K562 (cell line): ENCODE data around the gene SLC29A2. TPM values are rescaled to one million over a fixed set of nuclear protein-coding genes. Genes with fewer than 3 reads are reported as not detected.

Source experiments
- ARNT ChIP-seq, 2 experiments: fragments of 450-650 bp; IDR thresholded peaks; 2 replicates each; pipeline ENCODE4 v1.6.1; 2016; ENCODE audit warnings: mild to moderate bottlenecking in 1 of 2
- CHAMP1 ChIP-seq: fragments of 450-650 bp; IDR thresholded peaks from 2 replicates; pipeline ENCODE4 v1.6.1; 2016; ENCODE audit warnings: mild to moderate bottlenecking
- FOXA1 ChIP-seq: fragments of 450-650 bp; IDR thresholded peaks from 2 replicates; pipeline ENCODE4 v1.6.1; 2016; ENCODE audit warnings: mild to moderate bottlenecking, borderline replicate concordance
- GABPB1 ChIP-seq: sonication (generic); formaldehyde crosslinking; IDR thresholded peaks from 2 replicates; pipeline ENCODE4 v1.8.0; 2022; ENCODE audit warnings: mild to moderate bottlenecking, missing genetic modification reagents
- HDAC8 ChIP-seq: fragments of 450-650 bp; IDR thresholded peaks from 2 replicates; pipeline ENCODE4 v1.6.1; 2016; ENCODE audit warnings: mild to moderate bottlenecking, missing genetic modification characterization, moderate library complexity, missing compliant biosample characterization
- HMGN3 ChIP-seq: IDR thresholded peaks from 2 replicates; pipeline ENCODE4 v1.6.1; 2011; ENCODE audit warnings: borderline replicate concordance, low read depth, mild to moderate bottlenecking, mixed read lengths, low read length; ENCODE audit not compliant: insufficient read length; ENCODE audit errors: extremely low read depth
- KLF13 ChIP-seq: fragments of 450-650 bp; IDR thresholded peaks from 2 replicates; pipeline ENCODE4 v1.6.1; 2016; ENCODE audit warnings: missing genetic modification characterization, low read depth, mild to moderate bottlenecking, missing compliant biosample characterization, moderate library complexity, borderline replicate concordance
- NFYB ChIP-seq: IDR thresholded peaks from 2 replicates; pipeline ENCODE4 v1.6.1; 2011; ENCODE audit warnings: mild to moderate bottlenecking, moderate library complexity; ENCODE audit not compliant: insufficient read length; ENCODE audit errors: extremely low read depth
- PCBP2 ChIP-seq: fragments of 200-400 bp; formaldehyde crosslinking; IDR thresholded peaks from 2 replicates; pipeline ENCODE4 v1.6.1; 2018; ENCODE audit warnings: low read length, low read depth, mild to moderate bottlenecking, moderate library complexity; ENCODE audit not compliant: poor library complexity, severe bottlenecking
- TRIM24 ChIP-seq, 2 experiments: fragments of 450-650 bp; IDR thresholded peaks; 2 replicates each; pipeline ENCODE4 v1.6.1; 2016
- ZBTB40 ChIP-seq, 2 experiments: fragments of 450-650 bp in 1 of 2; sonication (generic) in 1 of 2; formaldehyde crosslinking in 1 of 2; IDR thresholded peaks; 2 replicates each; pipeline versions ENCODE4 v1.7.1 to v1.9.0; 2016 to 2022; ENCODE audit warnings: inconsistent platforms in 1 of 2, mild to moderate bottlenecking in 1 of 2, missing genetic modification reagents in 1 of 2
- ZNF143 ChIP-seq: sonication (generic); formaldehyde crosslinking; IDR thresholded peaks from 2 replicates; pipeline ENCODE4 v1.9.0; 2022; ENCODE audit warnings: mild to moderate bottlenecking, missing genetic modification reagents
- ZNF449 ChIP-seq: fragments of 250-450 bp; sonication (Bioruptor Pico); IDR thresholded peaks from 2 replicates; pipeline ENCODE4 v1.8.0; 2022; ENCODE audit warnings: moderate library complexity, mild to moderate bottlenecking, inconsistent platforms
- polyA plus RNA-seq, 8 experiments: library from polyadenylated mRNA; depleted of rRNA in 4 of 8; stranded (reverse) in 5 of 8; unstranded in 3 of 8; fragments of >200 nt; fragmentation: Nextera tagmentation in 2 of 8; fragmentation: Illumina TruSeq in 1 of 8; extraction: Ambion mirVana in 2 of 8; extraction: Trizol in 1 of 8; gene quantifications; 2 replicates each; pipeline versions ENCODE4 v1.2.1 to v1.2.3, GENCODE V29; 2011 to 2014; ENCODE audit warnings: inconsistent platforms in 1 of 8, missing spikeins in 1 of 8
- total RNA-seq, 7 experiments: library from RNA; depleted of rRNA in 6 of 7; stranded (reverse); fragments of >200 nt in 6 of 7; fragmentation: Illumina TruSeq in 2 of 7; extraction: Trizol in 2 of 7; gene quantifications; 2 replicates each; pipeline versions ENCODE4 v1.2.1 to v1.2.3, GENCODE V29; 2011 to 2021; ENCODE audit warnings: low replicate concordance in 1 of 7

SLC29A2 gene
- total and polyA plus RNA-seq, 9 of the 15 experiments (the other 6 are each of a cell fraction or from before 2014, with no cell fraction given) = 2.4 to 48.6 (median 14.2) TPM

GRCh38 chr11:66347425-66348276 lies 23.9 kb downstream of the SLC29A2 start, which contains the start of gene B4GAT1 (continued):
- TF ChIP-seq ZBTB40 (IDR thresholded peaks at IDR 0.05) (peak; percentile 92), ZBTB40 (CRISPR knock-in tag; IDR thresholded peaks at IDR 0.05) (no peak), CHAMP1 (no peak), NFYB (no peak), TRIM24 (IDR thresholded peaks at IDR 0.05) (peak in 1 of 2 experiments; percentile 55; a peak in 1 of 4 replicates), ZNF449 (CRISPR knock-in tag) (no peak), ARNT (IDR thresholded peaks at IDR 0.05) (peak in 1 of 2 experiments; percentile 47; a peak in 1 of 4 replicates), PCBP2 (no peak), HMGN3 (peak; percentile 27), HDAC8 (tag) (no peak), GABPB1 (CRISPR knock-in tag) (peak; percentile 50), FOXA1 (no peak), ZNF143 (CRISPR knock-in tag) (no peak), KLF13 (tag) (peak; percentile 69; the same call in 1 of the 2 replicates)
